ENCODE data around the gene NPTN. TPM values are rescaled to one million over a fixed set of nuclear protein-coding genes. Genes with fewer than 3 reads are reported as not detected.

The NPTN gene
- total RNA-seq, 1 experiment from 2014 or later: 164 TPM

DNA sequence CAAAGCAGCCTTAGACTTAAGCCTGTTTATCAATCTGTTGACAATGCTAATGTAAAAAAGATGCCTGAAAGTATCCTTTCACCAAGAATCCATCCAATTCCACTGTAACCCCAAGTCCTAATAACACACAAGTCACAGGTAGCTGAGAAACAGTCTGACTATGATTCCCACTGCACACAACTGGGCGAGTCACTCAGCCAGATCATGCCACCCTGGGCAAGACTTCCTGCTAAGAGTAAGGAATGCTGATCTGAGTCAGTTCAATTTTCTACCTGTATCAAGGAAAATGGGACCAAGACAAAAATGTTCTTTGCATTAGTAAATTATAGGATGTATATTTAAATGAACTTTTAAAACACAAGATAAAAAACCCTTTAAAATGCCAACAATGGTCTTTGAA, 33.3 kb downstream of the NPTN start:
- Histone ChIP-seq H3K4me2 (ENCODE audit: low read length) (peak overlapping the region; percentile 19; the same call in 1 of the 2 replicates), H3K79me2 (ENCODE audit: low read length) (peaks cover 100% of the 10 kb centered on the region), H2AFZ (ENCODE audit: low read length) (no peak overlapping the region), H3K9me2 (replicated peaks; ENCODE audit: low read length) (no peaks in the 10 kb centered on the region), H3K27ac (ENCODE audit: low read length) (peak overlapping the region; percentile 35), H3K36me3 (ENCODE audit: low read depth, low read length) (peaks cover 3% of the 10 kb centered on the region; the same call in 1 of the 2 replicates), H3F3A (ENCODE audit: low read length, unreplicated experiment) (no peaks in the 10 kb centered on the region), H3K9ac (ENCODE audit: low read length) (no peak overlapping the region), H3K9me3 (ENCODE audit: low read length) (no peaks in the 10 kb centered on the region), H3K4me1 (ENCODE audit: insufficient read depth, low read length) (peaks cover 36% of the 10 kb centered on the region), H4K20me1 (ENCODE audit: low read length) (peaks cover 44% of the 10 kb centered on the region), H3K27me3 (ENCODE audit: low read length) (no peaks in the 10 kb centered on the region), H3K4me3 (ENCODE audit: low read length) (no peak overlapping the region)
- no TSS peak for BruUV-seq (replicated peaks)
- peak; percentile 71 for ATAC-seq
- ChIA-PET POLR2A (ENCODE audit: unreplicated experiment) (no interaction called here), CTCF (interaction anchor here (1.5 kb wide), 1 partner anchor 36 kb away, joined by 5 read pairs; no protein-coding TSS in a partner anchor)
- intact Hi-C loops (cut with micrococcal nuclease): loop anchor here (2.0 to 5.0 kb wide), 2 partner anchors 27 to 38 kb away; no protein-coding TSS in a partner anchor
- peak; percentile 69 for DNase-seq
- TF ChIP-seq EZH2 (IDR thresholded peaks at IDR 0.05; ENCODE audit: low read length, unreplicated experiment): no peak
- TF ChIP-seq, protein P1, sequence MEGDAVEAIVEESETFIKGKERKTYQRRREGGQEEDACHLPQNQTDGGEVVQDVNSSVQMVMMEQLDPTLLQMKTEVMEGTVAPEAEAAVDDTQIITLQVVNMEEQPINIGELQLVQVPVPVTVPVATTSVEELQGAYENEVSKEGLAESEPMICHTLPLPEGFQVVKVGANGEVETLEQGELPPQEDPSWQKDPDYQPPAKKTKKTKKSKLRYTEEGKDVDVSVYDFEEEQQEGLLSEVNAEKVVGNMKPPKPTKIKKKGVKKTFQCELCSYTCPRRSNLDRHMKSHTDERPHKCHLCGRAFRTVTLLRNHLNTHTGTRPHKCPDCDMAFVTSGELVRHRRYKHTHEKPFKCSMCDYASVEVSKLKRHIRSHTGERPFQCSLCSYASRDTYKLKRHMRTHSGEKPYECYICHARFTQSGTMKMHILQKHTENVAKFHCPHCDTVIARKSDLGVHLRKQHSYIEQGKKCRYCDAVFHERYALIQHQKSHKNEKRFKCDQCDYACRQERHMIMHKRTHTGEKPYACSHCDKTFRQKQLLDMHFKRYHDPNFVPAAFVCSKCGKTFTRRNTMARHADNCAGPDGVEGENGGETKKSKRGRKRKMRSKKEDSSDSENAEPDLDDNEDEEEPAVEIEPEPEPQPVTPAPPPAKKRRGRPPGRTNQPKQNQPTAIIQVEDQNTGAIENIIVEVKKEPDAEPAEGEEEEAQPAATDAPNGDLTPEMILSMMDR (conservative IDR thresholded peaks at IDR 0.05; ENCODE audit: low read depth, low read length): no peak

DNA sequence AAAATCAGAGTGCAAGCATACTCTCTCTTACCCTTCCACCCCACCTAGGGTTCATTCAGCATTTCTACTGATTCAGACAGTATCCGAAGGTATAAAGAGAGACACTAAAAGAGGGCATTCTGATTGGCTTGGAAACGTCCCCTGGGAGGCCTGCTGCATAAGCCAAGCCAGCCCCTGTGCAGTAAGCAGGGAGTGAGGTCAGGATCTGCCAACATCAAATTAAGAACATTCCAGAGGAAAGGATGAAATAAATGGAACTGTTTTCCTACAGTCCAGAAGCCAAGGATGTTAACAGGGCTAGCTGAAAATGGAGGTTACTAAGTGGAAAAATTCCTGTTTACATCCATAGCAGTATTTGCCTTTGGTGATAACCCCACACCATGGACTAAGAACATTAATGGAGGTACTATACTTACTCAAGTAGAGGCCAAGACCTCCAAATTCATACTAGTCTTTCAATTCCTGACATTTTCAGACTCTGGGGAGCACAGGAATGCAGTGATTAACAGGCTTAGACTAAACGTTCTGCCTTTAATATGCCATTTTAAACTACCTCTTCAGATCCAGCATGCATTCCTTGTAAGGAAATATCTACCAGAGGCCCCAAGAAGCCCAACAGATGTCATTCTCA, 34.5 kb downstream of the NPTN start:
- intact Hi-C loops (cut with micrococcal nuclease): no loop called here
- no peaks in the 10 kb centered on the region for H3K9me3 ChIP-seq (ENCODE audit: low read length)
- H3K4me1 ChIP-seq (ENCODE audit: insufficient read depth, low read length): peaks cover 36% of the 10 kb centered on the region
- H3K27ac ChIP-seq (ENCODE audit: low read length): no peak overlapping the region
- H3K79me2 ChIP-seq (ENCODE audit: low read length): peaks cover 100% of the 10 kb centered on the region
- ChIA-PET POLR2A (ENCODE audit: unreplicated experiment) (no interaction called here), CTCF (no interaction called here)
- no peak overlapping the region for H3K9ac ChIP-seq (ENCODE audit: low read length)
- DNase-seq (no peak), ATAC-seq (no peak)
- H3F3A ChIP-seq (ENCODE audit: low read length, unreplicated experiment): no peaks in the 10 kb centered on the region
- peaks cover 42% of the 10 kb centered on the region for H4K20me1 ChIP-seq (ENCODE audit: low read length)
- H3K27me3 ChIP-seq (ENCODE audit: low read length): no peaks in the 10 kb centered on the region
- no TSS peak for BruUV-seq (replicated peaks)
- TF ChIP-seq, protein P1 (conservative IDR thresholded peaks at IDR 0.05; ENCODE audit: low read depth, low read length): no peak
- TF ChIP-seq EZH2phosphoT487 (IDR thresholded peaks at IDR 0.05; ENCODE audit: borderline replicate concordance, low read length) (no peak), EZH2 (IDR thresholded peaks at IDR 0.05; ENCODE audit: low read length, unreplicated experiment) (no peak)
- peaks cover 3% of the 10 kb centered on the region; the same call in 1 of the 2 replicates for H3K36me3 ChIP-seq (ENCODE audit: low read depth, low read length)
- H2AFZ ChIP-seq (ENCODE audit: low read length): no peak overlapping the region
- H3K9me2 ChIP-seq (replicated peaks; ENCODE audit: low read length): no peaks in the 10 kb centered on the region
- H3K4me2 ChIP-seq (ENCODE audit: low read length): no peak overlapping the region
- H3K4me3 ChIP-seq (ENCODE audit: low read length): no peak overlapping the region

DNA sequence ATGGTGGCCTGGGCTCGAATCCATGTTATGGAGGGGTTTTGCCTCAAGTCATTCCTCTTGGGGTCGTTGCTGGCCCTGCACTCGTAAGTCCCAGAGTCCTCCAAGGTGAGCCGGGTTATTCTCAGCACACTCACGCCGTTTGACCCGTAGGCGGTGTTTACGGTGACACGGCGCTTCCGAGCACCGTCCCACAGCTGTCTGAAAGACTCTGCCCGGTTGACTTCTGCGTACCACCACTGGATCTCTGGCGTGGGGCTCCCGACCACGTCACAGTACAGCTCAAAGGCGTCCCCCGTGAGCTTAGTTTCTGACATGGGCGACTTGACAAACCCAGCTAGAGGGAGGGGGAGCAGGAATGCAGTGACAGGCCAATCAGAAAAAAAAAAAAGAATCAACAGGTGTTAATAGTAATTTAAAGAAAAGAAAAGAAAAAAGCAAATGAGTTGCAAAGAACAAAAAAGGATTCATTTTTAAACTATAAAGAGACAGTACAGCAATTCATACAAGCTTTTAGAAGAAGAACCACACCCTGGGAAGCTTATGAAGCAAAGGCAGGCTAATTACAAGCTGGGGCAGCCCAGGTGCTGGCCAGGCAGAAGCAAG, 36.1 kb downstream of the NPTN start:
- Histone ChIP-seq H3K4me3 (ENCODE audit: low read length) (no peak overlapping the region), H3K79me2 (ENCODE audit: low read length) (peaks cover 100% of the 10 kb centered on the region), H3K9me2 (replicated peaks; ENCODE audit: low read length) (no peaks in the 10 kb centered on the region), H3F3A (ENCODE audit: low read length, unreplicated experiment) (no peaks in the 10 kb centered on the region), H2AFZ (ENCODE audit: low read length) (no peak overlapping the region), H3K9me3 (ENCODE audit: low read length) (no peaks in the 10 kb centered on the region), H3K27me3 (ENCODE audit: low read length) (no peaks in the 10 kb centered on the region), H4K20me1 (ENCODE audit: low read length) (peaks cover 41% of the 10 kb centered on the region), H3K36me3 (ENCODE audit: low read depth, low read length) (peaks cover 3% of the 10 kb centered on the region; the same call in 1 of the 2 replicates), H3K27ac (ENCODE audit: low read length) (no peak overlapping the region), H3K4me2 (ENCODE audit: low read length) (no peak overlapping the region), H3K9ac (ENCODE audit: low read length) (no peak overlapping the region), H3K4me1 (ENCODE audit: insufficient read depth, low read length) (peaks cover 33% of the 10 kb centered on the region)
- DNase-seq: no peak
- TF ChIP-seq EZH2 (IDR thresholded peaks at IDR 0.05; ENCODE audit: low read length, unreplicated experiment) (no peak), EZH2phosphoT487 (IDR thresholded peaks at IDR 0.05; ENCODE audit: borderline replicate concordance, low read length) (no peak)
- TF ChIP-seq, protein P1 (conservative IDR thresholded peaks at IDR 0.05; ENCODE audit: low read depth, low read length): no peak
- ChIA-PET CTCF (interaction anchor here (1.7 kb wide), 1 partner anchor 39 kb away, joined by 4 read pairs; no protein-coding TSS in a partner anchor), POLR2A (ENCODE audit: unreplicated experiment) (no interaction called here)
- ATAC-seq: no peak
- no TSS peak for BruUV-seq (replicated peaks)
- intact Hi-C loops (cut with micrococcal nuclease): no loop called here

Measured in PC-3 (cell line).